BE2C (cell line): ENCODE measurements around the gene ATG3. TPM values are rescaled to one million over a fixed set of nuclear protein-coding genes. Genes with fewer than 3 reads are reported as not detected.
A peak's percentile ranks its signal among the peaks of the same experiment; 100 is the strongest.

Source experiments
- DNase-seq: peaks from one replicate; pipeline ENCODE4 v3.0.0-alpha.2; 2020
- H3K27me3 ChIP-seq: fragments of 250-450 bp; sonication (Bioruptor Pico); 2 replicates; pipeline ENCODE4 v1.5.1; 2020; ENCODE audit warnings: mild to moderate bottlenecking
- H3K36me3 ChIP-seq: fragments of 250-450 bp; sonication (Bioruptor Pico); 2 replicates; pipeline ENCODE4 v1.5.1; 2020; ENCODE audit warnings: mild to moderate bottlenecking
- H3K4me1 ChIP-seq: fragments of 250-450 bp; sonication (Bioruptor Pico); 2 replicates; pipeline ENCODE4 v1.5.1; 2020
- H3K4me3 ChIP-seq: 2 replicates; pipeline ENCODE4 v1.5.1; 2011; ENCODE audit warnings: low read depth, low read length
- H3K9me3 ChIP-seq: fragments of 250-450 bp; sonication (Bioruptor Pico); 2 replicates; pipeline ENCODE4 v1.5.1; 2020
- CTCF ChIP-seq: IDR thresholded peaks from 2 replicates; pipeline ENCODE4 v1.5.1; 2012; ENCODE audit warnings: mild to moderate bottlenecking, low read depth, low read length
- polyA plus RNA-seq: library from polyadenylated mRNA; unstranded; fragments of >200 nt; gene quantifications from one replicate; pipeline ENCODE4 v1.2.1, GENCODE V29; 2012; ENCODE audit warnings: low read depth, missing spikeins; ENCODE audit not compliant: insufficient read length, insufficient read depth

ATG3 gene
- 39.0 TPM for polyA plus RNA-seq

- H3K4me3 ChIP-seq = peak within 1 kb of the TSS; percentile 82
- no peaks in the 10 kb centered on the region for H3K9me3 ChIP-seq
- no peak for TF ChIP-seq CTCF
- H3K36me3 ChIP-seq = no peaks in the 10 kb centered on the region
- peak; percentile 98 for DNase-seq
- H3K27me3 ChIP-seq = no peaks in the 10 kb centered on the region
- no peaks in the 10 kb centered on the region for H3K4me1 ChIP-seq
These were observed at the start of gene ATG3, which contains the start of gene SLC35A5 for GRCh38 chr3:112561734-112562529. ATG3 (minus strand) TSS chr3:112561962; CDS start chr3:112561528, 434 bp downstream. SLC35A5 (plus strand) TSS chr3:112562045; CDS start chr3:112563404, 1,359 bp downstream.

GRCh38 chr3:112610121-112610520 is 48.4 kb upstream of the ATG3 start:
- no peak for TF ChIP-seq CTCF
- DNase-seq = no peak
- Histone ChIP-seq H3K9me3 (no peaks in the 10 kb centered on the region), H3K4me1 (no peaks in the 10 kb centered on the region), H3K27me3 (no peaks in the 10 kb centered on the region), H3K36me3 (no peaks in the 10 kb centered on the region), H3K4me3 (no peak overlapping the region)

GRCh38 chr3:112607863-112608262 is 46.1 kb upstream of the ATG3 start:
- Histone ChIP-seq H3K36me3 (no peaks in the 10 kb centered on the region), H3K27me3 (no peaks in the 10 kb centered on the region), H3K4me1 (no peaks in the 10 kb centered on the region), H3K9me3 (no peaks in the 10 kb centered on the region), H3K4me3 (no peak overlapping the region)
- DNase-seq = no peak
- no peak for TF ChIP-seq CTCF

GRCh38 chr3:112606098-112606497 is 44.3 kb upstream of the ATG3 start:
- H3K27me3 ChIP-seq = no peaks in the 10 kb centered on the region
- H3K4me1 ChIP-seq = no peaks in the 10 kb centered on the region
- no peaks in the 10 kb centered on the region for H3K9me3 ChIP-seq
- H3K4me3 ChIP-seq = no peak overlapping the region
- no peak for DNase-seq
- no peaks in the 10 kb centered on the region for H3K36me3 ChIP-seq
- no peak for TF ChIP-seq CTCF

GRCh38 chr3:112605285-112605684 is 43.5 kb upstream of the ATG3 start:
- Histone ChIP-seq H3K4me3 (no peak overlapping the region), H3K36me3 (no peaks in the 10 kb centered on the region), H3K4me1 (no peaks in the 10 kb centered on the region), H3K27me3 (no peaks in the 10 kb centered on the region), H3K9me3 (no peaks in the 10 kb centered on the region)
- DNase-seq = no peak
- no peak for TF ChIP-seq CTCF

GRCh38 chr3:112604536-112604935 is 42.8 kb upstream of the ATG3 start:
- no peaks in the 10 kb centered on the region for H3K4me1 ChIP-seq
- no peaks in the 10 kb centered on the region for H3K9me3 ChIP-seq
- DNase-seq = no peak
- no peaks in the 10 kb centered on the region for H3K27me3 ChIP-seq
- no peak overlapping the region for H3K4me3 ChIP-seq
- H3K36me3 ChIP-seq = no peaks in the 10 kb centered on the region
- TF ChIP-seq CTCF = no peak
